Neural crest cell (in vitro differentiated cells): ENCODE results near the gene AARS2. TPM values are rescaled to one million over a fixed set of nuclear protein-coding genes. Genes with fewer than 3 reads are reported as not detected.
A peak's percentile ranks its signal among the peaks of the same experiment; 100 is the strongest.

Source experiments
- DNase-seq: peaks from one replicate; pipeline ENCODE4 v3.0.0; 2021; ENCODE audit warnings: low read depth, mixed read lengths, low spot score
- H3K27ac Mint-ChIP-seq: one replicate; pipeline ENCODE4 v1.8.0; 2021; ENCODE audit warnings: mild to moderate bottlenecking, mixed read lengths; ENCODE audit not compliant: unreplicated experiment
- H3K27me3 Mint-ChIP-seq: 2 replicates; pipeline ENCODE4 v1.8.0; 2021; ENCODE audit warnings: low read depth, mild to moderate bottlenecking, mixed read lengths
- H3K36me3 Mint-ChIP-seq: 2 replicates; pipeline ENCODE4 v1.8.0; 2021; ENCODE audit warnings: low read depth, mild to moderate bottlenecking, mixed read lengths
- H3K4me1 Mint-ChIP-seq: 2 replicates; pipeline ENCODE4 v1.8.0; 2021; ENCODE audit warnings: mixed read lengths
- H3K4me3 Mint-ChIP-seq: one replicate; pipeline ENCODE4 v1.8.0; 2021; ENCODE audit warnings: mild to moderate bottlenecking, mixed read lengths
- H3K9me3 Mint-ChIP-seq: 2 replicates; pipeline ENCODE4 v1.8.0; 2021; ENCODE audit warnings: mixed read lengths
- total RNA-seq: library from RNA; stranded (reverse); gene quantifications from 2 replicates; pipeline ENCODE4 v1.2.1, GENCODE V29; 2021
- TF ChIP-seq, protein P1 (sequence below): fragments of 200-600 bp; sonication (generic); conservative IDR thresholded peaks from 2 replicates; pipeline ENCODE4 v1.5.0; 2021; ENCODE audit warnings: antibody characterized with exemption, mild to moderate bottlenecking

Gene AARS2
- total RNA-seq, 1 donor from 2014 or later = 33.6 TPM

- no peaks in the 10 kb centered on the region for H3K9me3 Mint-ChIP-seq
- peaks cover 13% of the 10 kb centered on the region for H3K4me1 Mint-ChIP-seq
- no peak overlapping the region for H3K4me3 Mint-ChIP-seq
- peaks cover 7% of the 10 kb centered on the region for H3K27me3 Mint-ChIP-seq
- H3K27ac Mint-ChIP-seq = no peak overlapping the region
- TF ChIP-seq, protein P1, sequence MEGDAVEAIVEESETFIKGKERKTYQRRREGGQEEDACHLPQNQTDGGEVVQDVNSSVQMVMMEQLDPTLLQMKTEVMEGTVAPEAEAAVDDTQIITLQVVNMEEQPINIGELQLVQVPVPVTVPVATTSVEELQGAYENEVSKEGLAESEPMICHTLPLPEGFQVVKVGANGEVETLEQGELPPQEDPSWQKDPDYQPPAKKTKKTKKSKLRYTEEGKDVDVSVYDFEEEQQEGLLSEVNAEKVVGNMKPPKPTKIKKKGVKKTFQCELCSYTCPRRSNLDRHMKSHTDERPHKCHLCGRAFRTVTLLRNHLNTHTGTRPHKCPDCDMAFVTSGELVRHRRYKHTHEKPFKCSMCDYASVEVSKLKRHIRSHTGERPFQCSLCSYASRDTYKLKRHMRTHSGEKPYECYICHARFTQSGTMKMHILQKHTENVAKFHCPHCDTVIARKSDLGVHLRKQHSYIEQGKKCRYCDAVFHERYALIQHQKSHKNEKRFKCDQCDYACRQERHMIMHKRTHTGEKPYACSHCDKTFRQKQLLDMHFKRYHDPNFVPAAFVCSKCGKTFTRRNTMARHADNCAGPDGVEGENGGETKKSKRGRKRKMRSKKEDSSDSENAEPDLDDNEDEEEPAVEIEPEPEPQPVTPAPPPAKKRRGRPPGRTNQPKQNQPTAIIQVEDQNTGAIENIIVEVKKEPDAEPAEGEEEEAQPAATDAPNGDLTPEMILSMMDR = no peak
- H3K36me3 Mint-ChIP-seq = no peaks in the 10 kb centered on the region
- no peak for DNase-seq
Measured at GRCh38 chr6:44342052-44342451, 28.9 kb upstream of the AARS2 start.

GRCh38 chr6:44341095-44341890 lies 28.1 kb upstream of the AARS2 start:
- Mint-ChIP-seq H3K4me3 (no peak overlapping the region), H3K9me3 (no peaks in the 10 kb centered on the region), H3K36me3 (no peaks in the 10 kb centered on the region), H3K4me1 (peaks cover 13% of the 10 kb centered on the region), H3K27me3 (peaks cover 7% of the 10 kb centered on the region), H3K27ac (no peak overlapping the region)
- TF ChIP-seq, protein P1 = no peak
- DNase-seq = no peak

DNA sequence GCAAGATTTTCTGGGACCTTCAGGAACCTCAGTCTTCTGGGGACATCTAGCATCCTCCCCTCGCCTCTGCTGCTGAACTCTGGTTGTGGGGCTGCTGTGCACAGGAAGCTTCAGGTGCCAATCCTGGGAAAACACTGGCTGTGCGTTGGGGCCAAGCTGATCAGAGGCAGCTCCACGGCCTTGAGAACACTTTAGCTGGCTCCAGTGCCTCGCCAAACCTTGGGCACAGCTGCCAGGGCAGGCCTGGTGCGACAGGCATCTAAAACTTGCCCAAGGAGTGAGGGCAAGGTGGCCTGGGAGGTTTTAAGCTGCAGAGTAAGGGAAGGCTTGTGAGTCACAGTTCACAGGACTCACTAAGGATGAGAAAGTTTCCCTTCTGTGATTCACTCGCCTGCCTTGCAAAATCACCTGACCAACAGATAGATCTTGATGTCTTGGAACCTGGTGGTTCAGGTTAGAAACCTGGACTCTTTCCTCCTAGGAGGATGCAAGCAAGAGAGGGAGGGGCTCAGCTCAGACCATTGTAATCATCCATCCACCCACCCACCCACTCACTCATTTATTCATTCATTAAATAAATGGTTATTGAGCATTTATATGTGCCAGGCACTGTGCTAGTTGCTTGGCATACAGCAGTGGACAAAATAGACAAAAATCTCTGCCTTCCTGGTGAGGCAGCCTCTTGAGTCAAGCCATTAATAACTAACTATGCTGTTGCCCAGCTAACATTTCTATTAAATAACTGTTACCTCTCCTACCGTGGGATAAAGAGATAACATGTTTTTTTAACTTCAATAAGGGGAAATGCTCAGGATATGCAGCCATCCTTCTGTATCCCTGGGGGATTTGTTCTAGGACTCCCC lies 26.8 kb upstream of the AARS2 start:
- no peak for DNase-seq
- peaks cover 4% of the 10 kb centered on the region for H3K27me3 Mint-ChIP-seq
- H3K36me3 Mint-ChIP-seq = no peaks in the 10 kb centered on the region
- TF ChIP-seq, protein P1 = no peak
- no peak overlapping the region for H3K27ac Mint-ChIP-seq
- H3K4me3 Mint-ChIP-seq = no peak overlapping the region
- peaks cover 13% of the 10 kb centered on the region for H3K4me1 Mint-ChIP-seq
- H3K9me3 Mint-ChIP-seq = no peaks in the 10 kb centered on the region

- TF ChIP-seq, protein P1 = no peak
- Mint-ChIP-seq H3K27ac (no peak overlapping the region), H3K9me3 (no peaks in the 10 kb centered on the region), H3K36me3 (no peaks in the 10 kb centered on the region), H3K27me3 (no peaks in the 10 kb centered on the region), H3K4me3 (no peak overlapping the region), H3K4me1 (peaks cover 13% of the 10 kb centered on the region)
- DNase-seq = no peak
Measured at GRCh38 chr6:44339301-44339700, 26.2 kb upstream of the AARS2 start.

- Mint-ChIP-seq H3K4me1 (peaks cover 13% of the 10 kb centered on the region), H3K9me3 (no peaks in the 10 kb centered on the region), H3K27ac (no peak overlapping the region), H3K36me3 (no peaks in the 10 kb centered on the region), H3K27me3 (no peaks in the 10 kb centered on the region), H3K4me3 (no peak overlapping the region)
- TF ChIP-seq, protein P1 = peak; percentile 88
- DNase-seq = peak; percentile 66
Measured at GRCh38 chr6:44338228-44339122, 25.3 kb upstream of the AARS2 start.
